SHP77 (cell line): ENCODE data around the gene FAM83F.

Experiments
- DNase-seq, 2 experiments: peaks; one replicate each; lab custom pipeline; 2025; lab: John Stamatoyannopoulos, UW

FAM83F gene

GRCh38 chr22:40036126-40036525, 41.4 kb downstream of the FAM83F start:
- no peak for DNase-seq

- DNase-seq: peak; percentile 70 to 81
Measured at GRCh38 chr22:40036591-40037225, 42.0 kb downstream of the FAM83F start.

GRCh38 chr22:40037320-40037719, 42.6 kb downstream of the FAM83F start:
- no peak for DNase-seq

GRCh38 chr22:40039482-40040115, 44.8 kb downstream of the FAM83F start:
- DNase-seq: no peak

- DNase-seq: no peak
Measured at GRCh38 chr22:40040927-40041326, 46.2 kb downstream of the FAM83F start.

- DNase-seq: no peak
Measured at GRCh38 chr22:40041366-40042137, 46.8 kb downstream of the FAM83F start.

- DNase-seq: no peak
Measured at GRCh38 chr22:40042312-40042711, 47.6 kb downstream of the FAM83F start.

GRCh38 chr22:40043081-40043480, 48.3 kb downstream of the FAM83F start:
- no peak for DNase-seq

GRCh38 chr22:40043793-40044101, 49.0 kb downstream of the FAM83F start:
- DNase-seq: no peak

- peak; percentile 98 to 99 for DNase-seq
Measured at GRCh38 chr22:40044102-40044869, 49.5 kb downstream of the FAM83F start.

- DNase-seq: peak in 1 of 2 experiments; percentile 37
Measured at GRCh38 chr22:40044870-40045834, 50.4 kb downstream of the FAM83F start.

- no peak for DNase-seq
Measured at GRCh38 chr22:40046126-40046525, 51.4 kb downstream of the FAM83F start.

GRCh38 chr22:40050258-40050657, 55.5 kb downstream of the FAM83F start:
- DNase-seq: no peak

- no peak for DNase-seq
Measured at GRCh38 chr22:40051322-40051721, 56.6 kb downstream of the FAM83F start.

GRCh38 chr22:40053460-40053859, 58.7 kb downstream of the FAM83F start:
- no peak for DNase-seq

- no peak for DNase-seq
Measured at GRCh38 chr22:40054486-40054885, 59.7 kb downstream of the FAM83F start.

- no peak for DNase-seq
Measured at GRCh38 chr22:40055143-40055883, 60.6 kb downstream of the FAM83F start.

GRCh38 chr22:40056154-40056553, 61.4 kb downstream of the FAM83F start:
- no peak for DNase-seq

GRCh38 chr22:40056559-40056958, 61.8 kb downstream of the FAM83F start:
- DNase-seq: no peak

- no peak for DNase-seq
Measured at GRCh38 chr22:40057652-40058051, 62.9 kb downstream of the FAM83F start.

GRCh38 chr22:40058265-40058664, 63.5 kb downstream of the FAM83F start:
- DNase-seq: no peak
